ENCODE results near the gene PUS10. TPM values are rescaled to one million over a fixed set of nuclear protein-coding genes. Genes with fewer than 3 reads are reported as not detected.

Gene PUS10
- total and polyA plus RNA-seq, 2 experiments from 2014 or later: 2.2 to 2.5 TPM

DNA sequence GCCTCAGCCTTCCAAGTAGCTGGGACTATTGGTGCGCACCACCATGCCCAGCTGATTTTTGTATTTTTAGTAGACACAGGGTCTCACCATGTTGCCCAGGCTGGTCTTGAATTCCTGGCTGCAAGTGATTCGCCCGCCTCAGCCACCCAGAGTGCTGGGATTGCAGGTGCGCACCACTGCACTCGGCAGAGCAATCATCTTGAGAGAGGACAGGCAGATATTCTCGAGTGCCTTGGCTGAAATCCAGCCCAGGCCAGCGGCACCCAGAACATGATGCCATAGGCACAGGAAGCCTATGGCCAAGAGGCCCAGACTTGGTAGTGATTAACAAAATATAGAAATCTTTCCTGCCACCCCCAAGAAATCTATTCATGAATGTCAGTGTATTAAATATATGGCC lies 58.6 kb downstream of the PUS10 start:
- Histone ChIP-seq H3K27ac (ENCODE audit: low read depth) (no peak overlapping the region), H3K79me2 (replicated peaks; ENCODE audit: insufficient read depth) (no peaks in the 10 kb centered on the region), H3K4me2 (no peak overlapping the region), H3K27me3 (ENCODE audit: insufficient read depth) (no peaks in the 10 kb centered on the region), H3K36me3 (ENCODE audit: insufficient read depth) (no peaks in the 10 kb centered on the region), H4K20me1 (replicated peaks; ENCODE audit: insufficient read depth) (no peaks in the 10 kb centered on the region), H3K9me2 (ENCODE audit: insufficient read depth) (no peaks in the 10 kb centered on the region), H3K4me1 (ENCODE audit: insufficient read depth) (peaks cover 4% of the 10 kb centered on the region; the same call in 1 of the 2 replicates), H3F3A (replicated peaks; ENCODE audit: low read depth) (no peaks in the 10 kb centered on the region), H2AFZ (no peak overlapping the region), H3K4me3 (no peak overlapping the region)
- no peak for ATAC-seq
- Mint-ChIP-seq H3K4me3 (no peak overlapping the region), H3K9me3 (no peaks in the 10 kb centered on the region), H3K36me3 (ENCODE audit: low read depth) (no peaks in the 10 kb centered on the region), H3K27me3 (ENCODE audit: insufficient read depth, low read depth, poor library complexity) (no peaks in the 10 kb centered on the region), H3K4me1 (peaks cover 6% of the 10 kb centered on the region; the same call in 2 of the 3 replicates), H3K27ac (no peak overlapping the region)
- DNase-seq (ENCODE audit: low spot score): no peak
- TF ChIP-seq JUNB (IDR thresholded peaks at IDR 0.05; ENCODE audit: unreplicated experiment): no peak
- TF ChIP-seq ZNF114 (CRISPR knock-in tag; IDR thresholded peaks at IDR 0.05): no peak
- TF ChIP-seq, protein P1, sequence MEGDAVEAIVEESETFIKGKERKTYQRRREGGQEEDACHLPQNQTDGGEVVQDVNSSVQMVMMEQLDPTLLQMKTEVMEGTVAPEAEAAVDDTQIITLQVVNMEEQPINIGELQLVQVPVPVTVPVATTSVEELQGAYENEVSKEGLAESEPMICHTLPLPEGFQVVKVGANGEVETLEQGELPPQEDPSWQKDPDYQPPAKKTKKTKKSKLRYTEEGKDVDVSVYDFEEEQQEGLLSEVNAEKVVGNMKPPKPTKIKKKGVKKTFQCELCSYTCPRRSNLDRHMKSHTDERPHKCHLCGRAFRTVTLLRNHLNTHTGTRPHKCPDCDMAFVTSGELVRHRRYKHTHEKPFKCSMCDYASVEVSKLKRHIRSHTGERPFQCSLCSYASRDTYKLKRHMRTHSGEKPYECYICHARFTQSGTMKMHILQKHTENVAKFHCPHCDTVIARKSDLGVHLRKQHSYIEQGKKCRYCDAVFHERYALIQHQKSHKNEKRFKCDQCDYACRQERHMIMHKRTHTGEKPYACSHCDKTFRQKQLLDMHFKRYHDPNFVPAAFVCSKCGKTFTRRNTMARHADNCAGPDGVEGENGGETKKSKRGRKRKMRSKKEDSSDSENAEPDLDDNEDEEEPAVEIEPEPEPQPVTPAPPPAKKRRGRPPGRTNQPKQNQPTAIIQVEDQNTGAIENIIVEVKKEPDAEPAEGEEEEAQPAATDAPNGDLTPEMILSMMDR (conservative IDR thresholded peaks at IDR 0.05; ENCODE audit: low read depth in 2 of 2): no peak
- no peak for TF ChIP-seq EZH2phosphoT487 (IDR thresholded peaks at IDR 0.05; ENCODE audit: unreplicated experiment)
- TF ChIP-seq, protein P2, sequence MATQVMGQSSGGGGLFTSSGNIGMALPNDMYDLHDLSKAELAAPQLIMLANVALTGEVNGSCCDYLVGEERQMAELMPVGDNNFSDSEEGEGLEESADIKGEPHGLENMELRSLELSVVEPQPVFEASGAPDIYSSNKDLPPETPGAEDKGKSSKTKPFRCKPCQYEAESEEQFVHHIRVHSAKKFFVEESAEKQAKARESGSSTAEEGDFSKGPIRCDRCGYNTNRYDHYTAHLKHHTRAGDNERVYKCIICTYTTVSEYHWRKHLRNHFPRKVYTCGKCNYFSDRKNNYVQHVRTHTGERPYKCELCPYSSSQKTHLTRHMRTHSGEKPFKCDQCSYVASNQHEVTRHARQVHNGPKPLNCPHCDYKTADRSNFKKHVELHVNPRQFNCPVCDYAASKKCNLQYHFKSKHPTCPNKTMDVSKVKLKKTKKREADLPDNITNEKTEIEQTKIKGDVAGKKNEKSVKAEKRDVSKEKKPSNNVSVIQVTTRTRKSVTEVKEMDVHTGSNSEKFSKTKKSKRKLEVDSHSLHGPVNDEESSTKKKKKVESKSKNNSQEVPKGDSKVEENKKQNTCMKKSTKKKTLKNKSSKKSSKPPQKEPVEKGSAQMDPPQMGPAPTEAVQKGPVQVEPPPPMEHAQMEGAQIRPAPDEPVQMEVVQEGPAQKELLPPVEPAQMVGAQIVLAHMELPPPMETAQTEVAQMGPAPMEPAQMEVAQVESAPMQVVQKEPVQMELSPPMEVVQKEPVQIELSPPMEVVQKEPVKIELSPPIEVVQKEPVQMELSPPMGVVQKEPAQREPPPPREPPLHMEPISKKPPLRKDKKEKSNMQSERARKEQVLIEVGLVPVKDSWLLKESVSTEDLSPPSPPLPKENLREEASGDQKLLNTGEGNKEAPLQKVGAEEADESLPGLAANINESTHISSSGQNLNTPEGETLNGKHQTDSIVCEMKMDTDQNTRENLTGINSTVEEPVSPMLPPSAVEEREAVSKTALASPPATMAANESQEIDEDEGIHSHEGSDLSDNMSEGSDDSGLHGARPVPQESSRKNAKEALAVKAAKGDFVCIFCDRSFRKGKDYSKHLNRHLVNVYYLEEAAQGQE (IDR thresholded peaks at IDR 0.05; ENCODE audit: unreplicated experiment): no peak
- TF ChIP-seq, protein P3, sequence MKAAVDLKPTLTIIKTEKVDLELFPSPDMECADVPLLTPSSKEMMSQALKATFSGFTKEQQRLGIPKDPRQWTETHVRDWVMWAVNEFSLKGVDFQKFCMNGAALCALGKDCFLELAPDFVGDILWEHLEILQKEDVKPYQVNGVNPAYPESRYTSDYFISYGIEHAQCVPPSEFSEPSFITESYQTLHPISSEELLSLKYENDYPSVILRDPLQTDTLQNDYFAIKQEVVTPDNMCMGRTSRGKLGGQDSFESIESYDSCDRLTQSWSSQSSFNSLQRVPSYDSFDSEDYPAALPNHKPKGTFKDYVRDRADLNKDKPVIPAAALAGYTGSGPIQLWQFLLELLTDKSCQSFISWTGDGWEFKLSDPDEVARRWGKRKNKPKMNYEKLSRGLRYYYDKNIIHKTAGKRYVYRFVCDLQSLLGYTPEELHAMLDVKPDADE (IDR thresholded peaks at IDR 0.05): no peak
- TF ChIP-seq NANOG (IDR thresholded peaks at IDR 0.05; ENCODE audit: borderline replicate concordance): no peak
- TF ChIP-seq EZH2 (IDR thresholded peaks at IDR 0.05; ENCODE audit: low read depth, unreplicated experiment): no peak
- no peak for TF ChIP-seq STAT1 (IDR thresholded peaks at IDR 0.05; ENCODE audit: unreplicated experiment)
- TF ChIP-seq ZNF331 (CRISPR knock-in tag; IDR thresholded peaks at IDR 0.05; ENCODE audit: low read depth): no peak
- TF ChIP-seq, protein P4, sequence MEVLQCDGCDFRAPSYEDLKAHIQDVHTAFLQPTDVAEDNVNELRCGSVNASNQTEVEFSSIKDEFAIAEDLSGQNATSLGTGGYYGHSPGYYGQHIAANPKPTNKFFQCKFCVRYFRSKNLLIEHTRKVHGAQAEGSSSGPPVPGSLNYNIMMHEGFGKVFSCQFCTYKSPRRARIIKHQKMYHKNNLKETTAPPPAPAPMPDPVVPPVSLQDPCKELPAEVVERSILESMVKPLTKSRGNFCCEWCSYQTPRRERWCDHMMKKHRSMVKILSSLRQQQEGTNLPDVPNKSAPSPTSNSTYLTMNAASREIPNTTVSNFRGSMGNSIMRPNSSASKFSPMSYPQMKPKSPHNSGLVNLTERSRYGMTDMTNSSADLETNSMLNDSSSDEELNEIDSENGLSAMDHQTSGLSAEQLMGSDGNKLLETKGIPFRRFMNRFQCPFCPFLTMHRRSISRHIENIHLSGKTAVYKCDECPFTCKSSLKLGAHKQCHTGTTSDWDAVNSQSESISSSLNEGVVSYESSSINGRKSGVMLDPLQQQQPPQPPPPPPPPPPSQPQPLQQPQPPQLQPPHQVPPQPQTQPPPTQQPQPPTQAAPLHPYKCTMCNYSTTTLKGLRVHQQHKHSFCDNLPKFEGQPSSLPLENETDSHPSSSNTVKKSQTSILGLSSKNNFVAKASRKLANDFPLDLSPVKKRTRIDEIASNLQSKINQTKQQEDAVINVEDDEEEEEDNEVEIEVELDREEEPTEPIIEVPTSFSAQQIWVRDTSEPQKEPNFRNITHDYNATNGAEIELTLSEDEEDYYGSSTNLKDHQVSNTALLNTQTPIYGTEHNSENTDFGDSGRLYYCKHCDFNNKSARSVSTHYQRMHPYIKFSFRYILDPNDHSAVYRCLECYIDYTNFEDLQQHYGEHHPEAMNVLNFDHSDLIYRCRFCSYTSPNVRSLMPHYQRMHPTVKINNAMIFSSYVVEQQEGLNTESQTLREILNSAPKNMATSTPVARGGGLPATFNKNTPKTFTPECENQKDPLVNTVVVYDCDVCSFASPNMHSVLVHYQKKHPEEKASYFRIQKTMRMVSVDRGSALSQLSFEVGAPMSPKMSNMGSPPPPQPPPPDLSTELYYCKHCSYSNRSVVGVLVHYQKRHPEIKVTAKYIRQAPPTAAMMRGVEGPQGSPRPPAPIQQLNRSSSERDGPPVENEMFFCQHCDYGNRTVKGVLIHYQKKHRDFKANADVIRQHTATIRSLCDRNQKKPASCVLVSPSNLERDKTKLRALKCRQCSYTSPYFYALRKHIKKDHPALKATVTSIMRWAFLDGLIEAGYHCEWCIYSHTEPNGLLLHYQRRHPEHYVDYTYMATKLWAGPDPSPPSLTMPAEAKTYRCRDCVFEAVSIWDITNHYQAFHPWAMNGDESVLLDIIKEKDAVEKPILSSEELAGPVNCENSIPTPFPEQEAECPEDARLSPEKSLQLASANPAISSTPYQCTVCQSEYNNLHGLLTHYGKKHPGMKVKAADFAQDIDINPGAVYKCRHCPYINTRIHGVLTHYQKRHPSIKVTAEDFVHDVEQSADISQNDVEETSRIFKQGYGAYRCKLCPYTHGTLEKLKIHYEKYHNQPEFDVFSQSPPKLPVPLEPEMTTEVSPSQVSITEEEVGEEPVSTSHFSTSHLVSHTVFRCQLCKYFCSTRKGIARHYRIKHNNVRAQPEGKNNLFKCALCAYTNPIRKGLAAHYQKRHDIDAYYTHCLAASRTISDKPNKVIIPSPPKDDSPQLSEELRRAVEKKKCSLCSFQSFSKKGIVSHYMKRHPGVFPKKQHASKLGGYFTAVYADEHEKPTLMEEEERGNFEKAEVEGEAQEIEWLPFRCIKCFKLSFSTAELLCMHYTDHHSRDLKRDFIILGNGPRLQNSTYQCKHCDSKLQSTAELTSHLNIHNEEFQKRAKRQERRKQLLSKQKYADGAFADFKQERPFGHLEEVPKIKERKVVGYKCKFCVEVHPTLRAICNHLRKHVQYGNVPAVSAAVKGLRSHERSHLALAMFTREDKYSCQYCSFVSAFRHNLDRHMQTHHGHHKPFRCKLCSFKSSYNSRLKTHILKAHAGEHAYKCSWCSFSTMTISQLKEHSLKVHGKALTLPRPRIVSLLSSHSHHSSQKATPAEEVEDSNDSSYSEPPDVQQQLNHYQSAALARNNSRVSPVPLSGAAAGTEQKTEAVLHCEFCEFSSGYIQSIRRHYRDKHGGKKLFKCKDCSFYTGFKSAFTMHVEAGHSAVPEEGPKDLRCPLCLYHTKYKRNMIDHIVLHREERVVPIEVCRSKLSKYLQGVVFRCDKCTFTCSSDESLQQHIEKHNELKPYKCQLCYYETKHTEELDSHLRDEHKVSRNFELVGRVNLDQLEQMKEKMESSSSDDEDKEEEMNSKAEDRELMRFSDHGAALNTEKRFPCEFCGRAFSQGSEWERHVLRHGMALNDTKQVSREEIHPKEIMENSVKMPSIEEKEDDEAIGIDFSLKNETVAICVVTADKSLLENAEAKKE (CRISPR knock-in tag; IDR thresholded peaks at IDR 0.05): no peak
- TF ChIP-seq CREB1 (CRISPR knock-in tag; IDR thresholded peaks at IDR 0.05; ENCODE audit: low read depth): no peak
- no peak for TF ChIP-seq POLR2AphosphoS5 (IDR thresholded peaks at IDR 0.05; ENCODE audit: low read depth)
